Tongue (tissue), 2 donors: Measurements from ENCODE around the gene P2RX7. TPM values are rescaled to one million over a fixed set of nuclear protein-coding genes. Genes with fewer than 3 reads are reported as not detected.

Experiments
- DNase-seq: peaks from one replicate; pipeline ENCODE4 v3.0.0-alpha.2; 2015
- total RNA-seq: library from RNA; depleted of rRNA; stranded (reverse); fragments of >200 nt; gene quantifications from one replicate; pipeline ENCODE4 v1.2.3, GENCODE V29; 2014

Gene P2RX7
- total RNA-seq, result 2.3 TPM

DNA sequence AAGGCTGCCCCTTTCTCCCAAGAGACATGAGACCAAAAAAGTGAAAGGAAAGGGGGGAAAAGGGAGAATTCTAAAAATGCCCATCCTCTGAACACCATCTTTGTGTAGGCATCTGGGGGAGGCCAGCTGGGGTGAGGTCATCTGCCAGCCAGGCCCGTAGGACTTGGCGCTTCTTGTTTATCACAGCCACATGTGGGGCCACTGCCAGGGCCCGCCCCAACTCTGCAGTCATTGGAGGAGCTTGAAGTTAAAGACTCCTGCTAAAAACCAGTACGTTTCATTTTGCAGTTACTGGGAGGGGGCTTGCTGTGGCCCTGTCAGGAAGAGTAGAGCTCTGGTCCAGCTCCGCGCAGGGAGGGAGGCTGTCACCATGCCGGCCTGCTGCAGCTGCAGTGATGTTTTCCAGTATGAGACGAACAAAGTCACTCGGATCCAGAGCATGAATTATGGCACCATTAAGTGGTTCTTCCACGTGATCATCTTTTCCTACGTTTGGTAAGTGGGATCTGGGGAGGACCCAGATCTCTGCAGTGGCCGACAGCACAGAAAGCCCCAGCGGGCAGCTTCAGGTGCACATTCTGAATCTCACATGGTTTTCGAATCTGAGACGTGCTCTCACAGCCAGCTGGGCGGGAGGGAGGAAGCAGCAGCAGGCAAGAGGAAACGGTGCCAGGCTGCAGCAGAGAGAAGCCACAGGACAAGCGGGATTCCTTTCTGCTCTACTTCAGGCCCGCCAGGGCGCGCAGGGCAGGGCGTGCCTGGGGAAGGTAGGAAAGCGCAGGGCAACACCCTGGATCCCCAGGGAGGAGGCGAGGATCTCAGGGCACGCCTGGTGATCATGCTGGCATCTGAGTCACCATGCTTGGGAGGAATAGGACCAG, at the start of gene P2RX7:
Gene P2RX7, plus strand, starts transcription at position 276 of the 881 bp plus-strand sequence. Its CDS starts 95 bp downstream, at position 371.
- peak; percentile 86 for DNase-seq

- no peak for DNase-seq
These were observed 48.4 kb upstream of the P2RX7 start for GRCh38 chr12:121084229-121084628.

- DNase-seq, result no peak
These were observed 47.6 kb upstream of the P2RX7 start for GRCh38 chr12:121085069-121085468.

DNA sequence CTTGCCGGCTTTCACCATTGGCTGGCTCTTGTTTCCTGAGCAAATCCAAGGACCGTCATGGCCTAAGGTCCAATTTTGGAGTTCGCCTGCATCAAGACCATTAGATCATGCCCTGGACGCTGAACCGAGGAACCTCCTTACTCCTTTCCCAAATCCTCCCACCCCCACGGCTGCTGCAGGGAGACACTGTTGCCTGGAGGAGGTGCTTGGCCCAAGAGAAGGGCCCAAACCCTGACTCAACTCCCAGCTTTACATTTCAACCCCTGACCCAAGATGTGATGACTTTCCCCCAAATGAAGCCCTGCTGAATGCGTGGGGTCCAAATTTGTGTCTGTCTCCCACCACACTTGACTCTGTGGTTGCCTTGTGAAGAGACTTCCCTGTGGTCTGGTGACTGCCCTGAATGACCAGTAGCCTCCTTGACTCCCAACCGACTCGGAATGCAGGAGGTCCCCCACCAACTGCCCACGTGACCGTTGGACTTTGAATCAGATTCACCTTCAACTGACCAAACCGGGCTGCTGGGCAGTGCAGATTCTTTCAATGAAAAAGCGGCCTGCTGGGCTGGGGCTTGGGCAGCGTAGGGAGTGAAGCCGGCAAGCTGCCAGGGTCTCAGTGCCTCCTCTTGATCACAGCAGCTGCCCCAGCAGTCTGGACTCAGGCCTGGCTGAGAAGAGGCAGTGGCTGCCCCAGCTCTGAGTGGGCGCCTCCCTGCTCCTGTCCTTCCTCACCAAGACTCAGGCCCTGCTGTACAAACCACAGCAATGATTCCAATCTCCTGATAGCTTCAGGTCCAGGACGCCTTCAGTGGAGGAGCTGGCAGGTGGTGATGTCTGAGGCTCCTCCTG, 46.9 kb upstream of the P2RX7 start:
- peak; percentile 41 for DNase-seq

- DNase-seq, result no peak
These were observed 45.8 kb upstream of the P2RX7 start for GRCh38 chr12:121086781-121087295.

DNA sequence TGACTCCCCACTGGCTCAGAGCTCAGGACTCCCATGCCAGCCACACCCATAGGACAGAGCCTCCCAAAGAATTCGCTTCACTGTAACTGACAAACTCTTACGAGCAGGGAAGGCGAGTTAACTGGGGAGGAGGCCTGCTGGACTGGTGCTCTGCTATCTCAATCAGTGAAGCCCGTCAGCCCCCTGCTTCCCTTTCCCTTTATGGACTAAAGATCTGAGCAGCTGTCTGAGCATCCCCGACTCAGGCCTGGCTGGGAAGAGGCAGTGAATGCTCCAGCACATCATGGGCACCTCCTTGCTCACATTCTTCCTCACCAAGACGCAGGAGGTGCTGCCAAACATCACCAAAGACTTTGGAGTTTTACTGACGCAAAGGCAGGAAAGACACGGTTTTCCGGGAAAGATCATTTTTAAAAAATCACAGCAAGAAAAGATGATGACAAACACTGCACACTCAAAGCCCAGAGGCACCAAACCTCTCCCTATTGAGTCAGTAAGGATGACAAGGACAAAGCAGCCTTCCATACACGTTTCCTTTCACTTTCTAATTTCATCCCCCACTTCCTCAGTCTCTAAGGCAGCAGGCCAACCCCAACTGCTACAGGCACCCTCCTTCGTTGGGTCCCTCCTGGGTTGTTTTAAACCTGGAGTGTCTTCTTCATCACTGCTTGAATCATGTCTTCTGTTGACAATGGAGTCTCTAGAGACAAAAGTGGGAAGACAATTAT, 45.0 kb upstream of the P2RX7 start:
- no peak for DNase-seq

DNA sequence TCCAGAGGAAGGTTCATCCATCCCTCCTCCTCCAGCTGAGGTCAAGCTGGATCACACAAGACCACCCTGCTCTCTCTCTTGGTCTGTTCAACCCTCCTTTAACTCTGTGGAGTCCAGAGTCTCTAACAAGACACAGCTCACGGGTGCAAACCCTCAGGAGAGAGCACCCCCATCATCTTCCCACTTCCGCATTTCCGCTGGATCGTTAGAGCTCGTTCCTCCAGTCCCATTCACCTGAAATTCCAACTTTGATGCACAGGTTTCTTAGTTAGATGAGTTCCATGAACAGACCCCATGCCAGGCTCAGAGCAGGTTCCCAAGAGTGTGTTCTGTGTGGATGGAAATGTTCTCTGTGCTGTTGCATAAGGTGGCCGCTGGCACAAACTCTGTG, 44.5 kb upstream of the P2RX7 start:
- DNase-seq, result no peak

GRCh38 chr12:121089031-121089812, 43.5 kb upstream of the P2RX7 start:
- DNase-seq, result peak; percentile 29

DNA sequence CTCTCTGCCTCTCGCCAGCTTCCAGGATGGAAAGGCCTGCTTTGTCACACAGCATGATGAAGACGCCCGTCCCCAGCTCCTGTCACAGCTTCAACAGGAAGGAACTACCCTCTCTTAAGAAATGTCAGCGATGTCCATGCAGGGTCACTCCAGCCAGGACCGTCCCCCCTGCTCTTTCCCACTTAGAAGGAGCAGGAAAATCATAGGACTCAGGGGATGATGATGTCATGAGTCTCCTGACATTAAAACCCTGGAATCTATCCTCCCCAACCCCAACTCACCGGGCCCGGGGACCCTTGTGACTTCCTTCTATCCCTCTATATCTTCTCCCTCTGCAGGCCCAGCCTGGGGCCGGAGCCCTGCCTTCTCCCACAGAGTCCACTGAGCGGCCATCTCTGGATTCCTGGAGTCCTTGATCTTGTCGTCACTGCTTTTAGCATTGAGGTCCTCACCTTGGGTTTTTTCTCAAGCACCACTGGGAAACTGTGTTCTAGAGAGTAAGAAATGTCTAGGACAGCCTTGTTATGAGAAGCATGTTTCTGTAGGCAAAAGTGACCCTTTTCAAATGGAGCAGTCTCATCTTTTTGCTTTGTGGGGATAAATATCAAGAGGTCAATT, 42.8 kb upstream of the P2RX7 start:
- DNase-seq, result no peak

DNA sequence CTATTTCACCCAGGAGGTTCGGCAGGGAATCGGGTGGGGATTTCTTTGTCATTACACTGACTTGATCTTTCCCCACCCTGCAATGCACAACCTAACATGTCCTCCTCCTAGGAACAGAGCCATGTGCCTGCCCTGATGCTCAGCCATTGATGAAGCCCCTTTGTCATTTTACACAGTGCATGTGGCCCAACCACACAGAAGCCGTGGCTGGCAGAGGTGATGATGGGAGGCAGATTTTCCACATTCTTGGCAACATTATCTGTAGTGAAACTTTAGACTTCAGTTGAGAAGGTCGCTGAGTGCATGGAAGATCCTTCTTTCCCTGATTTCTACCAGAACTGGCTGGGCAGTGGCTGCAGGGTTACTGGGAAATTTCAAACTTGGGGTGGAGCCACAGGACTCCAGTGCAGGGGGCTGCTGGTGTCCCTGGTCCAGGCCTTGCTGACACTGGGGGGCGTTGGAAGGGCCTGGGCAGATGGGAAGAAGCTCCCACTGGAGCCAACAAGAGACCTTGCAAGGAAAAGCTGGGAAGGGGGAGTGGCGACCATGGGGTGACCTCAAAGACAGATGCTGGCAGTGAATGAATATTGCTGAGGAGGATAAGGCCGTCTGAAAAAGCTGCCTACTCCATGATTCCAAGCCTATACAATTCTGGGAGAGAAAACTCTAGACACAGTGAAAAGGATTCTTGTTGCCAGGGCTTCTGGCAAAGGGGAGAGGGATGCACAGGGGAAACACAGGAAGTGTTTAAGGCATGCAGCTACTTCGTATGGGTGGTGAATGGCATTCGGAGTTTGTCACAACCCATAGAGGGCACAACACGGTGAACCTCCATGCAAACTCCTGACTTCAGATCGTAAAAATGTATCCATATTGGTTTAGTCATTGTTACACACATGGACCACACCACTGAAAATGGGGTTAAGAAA, 41.8 kb upstream of the P2RX7 start:
- DNase-seq, result peak; percentile 61

DNA sequence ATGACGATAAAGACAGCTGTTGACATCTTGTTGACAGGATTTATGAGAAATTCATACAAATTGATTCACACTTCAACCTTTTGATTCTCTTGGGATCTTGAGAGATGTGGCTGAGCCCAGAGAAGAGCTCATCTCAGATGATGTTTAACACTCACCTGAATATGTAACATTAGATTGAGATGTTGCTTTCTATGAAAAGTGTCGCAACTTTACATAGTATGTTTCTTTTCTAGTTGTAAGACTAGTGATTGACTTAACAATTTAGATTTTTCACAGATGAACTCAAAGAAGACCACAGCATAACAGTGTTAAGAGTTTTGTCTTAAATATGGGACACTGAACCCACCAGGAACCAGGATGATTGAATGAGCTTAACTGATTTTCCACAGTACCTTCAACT, 40.6 kb upstream of the P2RX7 start:
- DNase-seq, result no peak

GRCh38 chr12:121093487-121093891, 39.2 kb upstream of the P2RX7 start:
- DNase-seq, result no peak

DNA sequence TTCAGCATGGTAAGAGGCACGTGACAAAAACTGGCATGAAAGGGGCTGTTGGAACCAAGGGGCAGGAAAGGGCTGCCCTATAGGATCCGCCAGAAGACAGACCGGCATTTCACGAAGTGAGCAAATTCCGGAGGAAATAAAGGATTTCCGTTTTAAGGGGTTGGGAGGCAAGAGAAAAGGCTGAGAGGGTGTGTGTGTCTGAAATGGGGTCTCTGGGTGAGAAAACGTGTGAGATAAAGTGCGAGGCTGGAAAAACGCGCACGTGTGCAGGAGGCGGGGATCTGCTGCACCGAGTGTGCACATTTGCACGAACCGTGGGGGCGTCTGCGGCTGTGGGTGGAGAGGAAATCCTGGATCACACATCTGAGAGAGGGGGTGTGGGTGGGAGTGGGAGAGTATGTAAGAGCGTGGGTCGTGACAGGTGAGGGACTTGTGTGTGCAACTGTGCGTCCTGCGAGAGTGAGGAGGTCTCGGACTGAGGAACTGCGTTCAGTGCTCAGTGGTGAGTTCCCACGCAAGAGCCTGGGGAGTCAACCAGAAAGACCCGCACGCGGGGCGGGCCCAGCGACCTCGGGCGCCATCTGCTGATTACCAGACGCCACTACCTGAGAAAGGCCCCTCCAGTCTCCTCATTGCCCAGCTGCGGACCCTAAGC, 37.0 kb upstream of the P2RX7 start:
- DNase-seq, result peak; percentile 80

- DNase-seq, result no peak
These were observed 36.4 kb upstream of the P2RX7 start for GRCh38 chr12:121096199-121096798.

DNA sequence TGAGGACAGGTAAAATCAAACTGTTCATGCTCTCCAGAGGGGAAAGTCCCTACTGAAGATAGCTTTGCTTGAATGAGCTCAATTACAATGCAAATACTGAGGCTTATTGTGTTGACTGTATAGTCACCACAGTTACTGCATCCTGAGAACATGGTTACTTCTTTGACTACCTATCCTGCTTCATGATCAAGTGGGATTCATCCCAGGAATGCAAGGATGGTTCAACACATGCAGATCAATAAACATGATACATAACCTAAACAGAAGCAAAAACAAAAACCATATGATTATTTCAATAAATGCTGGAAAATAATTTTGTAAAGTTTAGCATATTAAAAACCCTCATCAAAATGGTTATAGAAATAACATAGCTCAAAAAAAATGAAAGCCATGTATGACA, 32.9 kb upstream of the P2RX7 start:
- DNase-seq, result no peak

- DNase-seq, result no peak
These were observed 30.4 kb upstream of the P2RX7 start for GRCh38 chr12:121102307-121102706.

- DNase-seq, result no peak
These were observed 25.0 kb upstream of the P2RX7 start for GRCh38 chr12:121107681-121108080.

- no peak for DNase-seq
These were observed 24.2 kb upstream of the P2RX7 start for GRCh38 chr12:121108492-121108891.
